PC-3 (cell line): ENCODE results near the gene ALDH8A1.
"Not testable (repeated sequence)": the region's sequence is repeated elsewhere in the genome, so short reads cannot be mapped to it uniquely, and the experiment has no call there.

Source experiments
- CTCF ChIP-seq: fragments of 300-600 bp; sonication (generic); conservative IDR thresholded peaks from 2 replicates; pipeline ENCODE4 v1.5.1; 2017; ENCODE audit warnings: antibody characterized with exemption, low read depth, mild to moderate bottlenecking, low read length
- EZH2 ChIP-seq: fragments of 300-600 bp; sonication (generic); IDR thresholded peaks from one replicate; pipeline ENCODE4 v1.6.1; 2017; ENCODE audit warnings: antibody characterized with exemption, mild to moderate bottlenecking, low read length; ENCODE audit not compliant: unreplicated experiment
- EZH2phosphoT487 ChIP-seq: fragments of 300-600 bp; sonication (generic); IDR thresholded peaks from 2 replicates; pipeline ENCODE4 v1.6.1; 2018; ENCODE audit warnings: mild to moderate bottlenecking, antibody characterized with exemption, low read length, borderline replicate concordance

- TF ChIP-seq CTCF, EZH2, EZH2phosphoT487: not testable (repeated sequence)
Observed at GRCh38 chr6:134904731-134905130, 45.2 kb downstream of the ALDH8A1 start.
